HepG2 (cell line): ENCODE results near the gene TFEB. TPM values are rescaled to one million over a fixed set of nuclear protein-coding genes. Genes with fewer than 3 reads are reported as not detected.

Source experiments
- ATAC-seq: fragments of 200-7000 bp; cut with Tn5 transposase; 3 replicates; pipeline ENCODE4 v1.9.1; 2020; ENCODE audit warnings: mild to moderate bottlenecking, moderate library complexity
- BruUV-seq: library from RNA; stranded (reverse); fragments of 400-500 nt; replicated peaks from 2 replicates; lab custom pipeline; 2021; lab: Mats Ljungman, UMichigan
- CTCF ChIA-PET: fragments of 300-600 bp; formaldehyde crosslinking; extraction: SDS; loops from one replicate; lab custom pipeline; 2021; ENCODE audit warnings: low total read pairs, inconsistent platforms, low intra/inter-chr PET ratio; lab: Yijun Ruan, JAX
- POLR2A ChIA-PET: fragments of 350-600 bp; sonication (Branson Sonifier 250); formaldehyde crosslinking; loops from one replicate; lab custom pipeline; 2020; ENCODE audit warnings: antibody characterized with exemption, inconsistent platforms; lab: Yijun Ruan, JAX
- DNase-seq: peaks from one replicate; pipeline ENCODE4 v3.0.0-alpha.2; 2015; ENCODE audit warnings: low spot score
- FAIRE-seq: peaks from 3 replicates; lab custom pipeline; 2011; peaks lifted over from hg19 to GRCh38; lab: Jason Lieb, UNC
- H2AFZ ChIP-seq: one replicate; pipeline ENCODE4 v1.6.1; 2011; ENCODE audit warnings: low read length, inconsistent platforms
- H3K27ac ChIP-seq: fragments of 300-600 bp; 3 replicates; pipeline ENCODE4 v1.8.0; 2011; ENCODE audit warnings: mixed run types, mild to moderate bottlenecking, mixed read lengths, low read length, inconsistent platforms; ENCODE audit not compliant: insufficient read depth; ENCODE audit errors: extremely low read length
- H3K27me3 ChIP-seq, 2 experiments: fragments of 200-600 bp in 1 of 2; 2 replicates in 1 of 2; 3 replicates in 1 of 2; pipeline versions ENCODE4 v1.6.0 to v1.8.0; 2011; ENCODE audit warnings: low read length in 2 of 2, mild to moderate bottlenecking in 2 of 2, moderate library complexity in 2 of 2, inconsistent platforms in 1 of 2; ENCODE audit not compliant: insufficient read depth in 2 of 2, control insufficient read depth in 1 of 2
- H3K36me3 ChIP-seq, 2 experiments: fragments of 200-600 bp in 1 of 2; replicated peaks in 1 of 2; 2 replicates in 1 of 2; 3 replicates in 1 of 2; pipeline versions ENCODE4 v1.5.1 to v1.8.0; 2011; ENCODE audit warnings: low read length in 2 of 2, inconsistent platforms in 1 of 2; ENCODE audit not compliant: insufficient read depth in 2 of 2, control insufficient read depth in 1 of 2
- H3K4me1 ChIP-seq: 2 replicates; pipeline ENCODE4 v1.5.1; 2012; ENCODE audit warnings: low read length, inconsistent platforms; ENCODE audit not compliant: insufficient read depth
- H3K4me2 ChIP-seq: 2 replicates; pipeline ENCODE4 v1.6.0; 2011; ENCODE audit warnings: low read depth, low read length, inconsistent platforms
- H3K4me3 ChIP-seq, 3 experiments: fragments of 200-600 bp in 1 of 3; sonication (generic), shearing (Covaris generic) in 1 of 3; replicated peaks in 1 of 3; 2 replicates each; pipeline ENCODE4 v1.5.1; 2011 to 2016; ENCODE audit warnings: low read length in 3 of 3, inconsistent platforms in 2 of 3, low read depth in 2 of 3, mild to moderate bottlenecking in 2 of 3, control low read depth in 1 of 3, mixed read lengths in 1 of 3; ENCODE audit not compliant: insufficient read depth in 1 of 3
- H3K79me2 ChIP-seq: one replicate; pipeline ENCODE4 v1.6.1; 2011; ENCODE audit warnings: low read length, inconsistent platforms; ENCODE audit not compliant: insufficient read depth
- H3K9ac ChIP-seq: 2 replicates; pipeline ENCODE4 v1.6.0; 2011; ENCODE audit warnings: mild to moderate bottlenecking, low read depth, low read length, inconsistent platforms; ENCODE audit not compliant: insufficient read depth
- H3K9me3 ChIP-seq: 2 replicates; pipeline ENCODE4 v1.5.1; 2012; ENCODE audit warnings: mild to moderate bottlenecking, low read length
- H4K20me1 ChIP-seq: 2 replicates; pipeline ENCODE4 v1.6.0; 2011; ENCODE audit warnings: inconsistent platforms, mild to moderate bottlenecking, low read length, moderate library complexity; ENCODE audit not compliant: insufficient read depth
- ARNT2 ChIP-seq: sonication (generic); formaldehyde crosslinking; IDR thresholded peaks from 2 replicates; pipeline ENCODE4 v1.8.0; 2022; ENCODE audit warnings: mild to moderate bottlenecking, low read depth, missing genetic modification reagents, moderate library complexity
- CSRNP2 ChIP-seq: sonication (generic); formaldehyde crosslinking; conservative IDR thresholded peaks from 2 replicates; pipeline ENCODE4 v1.8.0; 2022; ENCODE audit warnings: low read depth, missing genetic modification reagents
- HHEX ChIP-seq: IDR thresholded peaks from 2 replicates; pipeline ENCODE4 v1.6.1; 2016; ENCODE audit warnings: control low read depth
- MXD3 ChIP-seq: IDR thresholded peaks from 2 replicates; pipeline ENCODE4 v1.6.1; 2016; ENCODE audit warnings: mild to moderate bottlenecking, missing biosample characterization, missing genetic modification reagents
- NFYC ChIP-seq: IDR thresholded peaks from 2 replicates; pipeline ENCODE4 v1.6.1; 2016; ENCODE audit warnings: missing genetic modification reagents, missing compliant biosample characterization
- RARA ChIP-seq: IDR thresholded peaks from 2 replicates; pipeline ENCODE4 v1.6.1; 2016; ENCODE audit warnings: missing genetic modification reagents, missing compliant biosample characterization
- SMC3 ChIP-seq: IDR thresholded peaks from 2 replicates; pipeline ENCODE4 v1.6.1; 2011; ENCODE audit warnings: low read length, improper control_type of control experiment
- ZNF142 ChIP-seq: sonication (generic); formaldehyde crosslinking; IDR thresholded peaks from 2 replicates; pipeline ENCODE4 v1.4.0; 2020; ENCODE audit warnings: missing genetic modification reagents
- ZSCAN31 ChIP-seq: sonication (generic); formaldehyde crosslinking; IDR thresholded peaks from 2 replicates; pipeline ENCODE4 v1.5.0; 2020; ENCODE audit warnings: low read depth, mild to moderate bottlenecking, missing genetic modification reagents
- WGBS: methylation state at CpG from one replicate; pipeline ENCODE4 v1.1.6; 2017; ENCODE audit warnings: low lambda C conversion rate; 5-methylcytosine and 5-hydroxymethylcytosine counted together
- in situ Hi-C: cut with HindIII; loops from 2 replicates; pipeline ENCODE4 v1.10.0; 2017; ENCODE audit warnings: low pct_unique_long_range_greater_than_20kb; ENCODE audit not compliant: extremely low pct_ligation_motif_present
- intact Hi-C: fragments of 100-400 bp; cut with micrococcal nuclease; formaldehyde crosslinking; loops from one replicate; pipeline ENCODE4 v1.10.0; 2022; ENCODE audit not compliant: unreplicated experiment
- polyA plus RNA-seq, 8 experiments: library from polyadenylated mRNA; depleted of rRNA in 3 of 8; stranded (reverse) in 7 of 8; unstranded in 1 of 8; fragments of >200 nt; fragmentation: Illumina TruSeq in 4 of 8; extraction: Trizol in 4 of 8; gene quantifications; 2 replicates each; pipeline versions ENCODE4 v1.2.1 to v1.2.3, GENCODE V29; 2011 to 2016; ENCODE audit warnings: low read depth in 4 of 8, missing spikeins in 1 of 8, mixed read lengths in 1 of 8; ENCODE audit not compliant: insufficient read depth in 1 of 8
- total RNA-seq, 5 experiments: library from RNA; depleted of rRNA; stranded (reverse); fragments of >200 nt; fragmentation: Illumina TruSeq; extraction: Trizol; gene quantifications; 2 replicates each; pipeline ENCODE4 v1.2.3, GENCODE V29; 2016; ENCODE audit warnings: low read depth in 1 of 5

TFEB gene
- total and polyA plus RNA-seq, 2 of the 13 experiments (the other 11 are each of a cell fraction or from before 2014, with no cell fraction given) = 13.3 to 18.7 TPM

- no TSS peak for BruUV-seq
- Histone ChIP-seq H3K4me2 (no peak overlapping the region), H3K4me3 (no peak overlapping the region), H3K9me3 (no peaks in the 10 kb centered on the region), H3K79me2 (no peaks in the 10 kb centered on the region), H3K4me1 (peaks cover 11% of the 10 kb centered on the region; the same call in 1 of the 2 replicates), H3K36me3 (peaks cover 5 to 11% of the 10 kb centered on the region in 2 experiments; a peak in 1 of 5 replicates), H3K27me3 (no peaks in the 10 kb centered on the region), H3K27ac (no peak overlapping the region), H2AFZ (no peak overlapping the region), H3K9ac (no peak overlapping the region), H4K20me1 (no peaks in the 10 kb centered on the region)
- CTCF ChIA-PET = no interaction called here
- POLR2A ChIA-PET = no interaction called here
- FAIRE-seq = no peak
- no peak for DNase-seq
- ATAC-seq = no peak
- intact Hi-C loops (no loop called here), in situ Hi-C loops (no loop called here)
- TF ChIP-seq ARNT2 (no peak), ZNF142 (CRISPR knock-in tag) (no peak), ZSCAN31 (CRISPR knock-in tag) (no peak), CSRNP2 (CRISPR knock-in tag) (no peak), HHEX (CRISPR knock-in tag) (no peak), MXD3 (CRISPR knock-in tag) (no peak), NFYC (CRISPR knock-in tag) (no peak), SMC3 (no peak), RARA (CRISPR knock-in tag) (no peak)
- WGBS = 98% methylated on average over 16 of the region's 25 CpGs
These were observed 44.7 kb downstream of the TFEB start for GRCh38 chr6:41690541-41691330.
